GM18867 (cell line): Measurements from ENCODE around the gene ABCG1.

Experiments
- ATAC-seq: cut with Tn5 transposase; IDR thresholded peaks from one replicate; pipeline ENCODE4 v1.9.1; 2021; ENCODE audit warnings: mild to moderate bottlenecking, moderate library complexity; ENCODE audit not compliant: unreplicated experiment

ABCG1 gene

GRCh38 chr21:42191696-42192595, 27.0 kb upstream of the ABCG1 start:
- ATAC-seq, result no peak

GRCh38 chr21:42193131-42193671, 25.7 kb upstream of the ABCG1 start:
- no peak for ATAC-seq

GRCh38 chr21:42193721-42194120, 25.2 kb upstream of the ABCG1 start:
- no peak for ATAC-seq

GRCh38 chr21:42194863-42195262, 24.1 kb upstream of the ABCG1 start:
- ATAC-seq, result no peak

- ATAC-seq, result no peak
Measured at GRCh38 chr21:42195378-42196031, 23.4 kb upstream of the ABCG1 start.

- ATAC-seq, result peak; percentile 68
Measured at GRCh38 chr21:42198929-42199867, 19.7 kb upstream of the ABCG1 start.

- ATAC-seq, result no peak
Measured at GRCh38 chr21:42199868-42200463, 19.0 kb upstream of the ABCG1 start.

- ATAC-seq, result no peak
Measured at GRCh38 chr21:42200906-42201614, 17.9 kb upstream of the ABCG1 start.

GRCh38 chr21:42201615-42202161, 17.3 kb upstream of the ABCG1 start:
- ATAC-seq, result no peak

- ATAC-seq, result no peak
Measured at GRCh38 chr21:42202321-42202720, 16.6 kb upstream of the ABCG1 start.

GRCh38 chr21:42203321-42203720, 15.6 kb upstream of the ABCG1 start:
- ATAC-seq, result no peak

GRCh38 chr21:42203936-42204335, 15.0 kb upstream of the ABCG1 start:
- ATAC-seq, result no peak

- no peak for ATAC-seq
Measured at GRCh38 chr21:42207426-42207825, 11.5 kb upstream of the ABCG1 start.

GRCh38 chr21:42208036-42208435, 10.9 kb upstream of the ABCG1 start:
- no peak for ATAC-seq

GRCh38 chr21:42208801-42209490, 10.0 kb upstream of the ABCG1 start:
- ATAC-seq, result no peak

- no peak for ATAC-seq
Measured at GRCh38 chr21:42209801-42210479, 9.0 kb upstream of the ABCG1 start.

- no peak for ATAC-seq
Measured at GRCh38 chr21:42212266-42212665, 6.7 kb upstream of the ABCG1 start.

- no peak for ATAC-seq
Measured at GRCh38 chr21:42213082-42213774, 5.7 kb upstream of the ABCG1 start.
